Measurements from ENCODE around the gene LPIN2.
"Not testable (repeated sequence)": the region's sequence is repeated elsewhere in the genome, so short reads cannot be mapped to it uniquely, and the experiment has no call there.

Gene LPIN2

GRCh38 chr18:3053081-3053480 is 40.1 kb upstream of the LPIN2 start:
- DNase-seq (ENCODE audit: extremely low read depth, insufficient read length) = no peak
- no peak overlapping the region for H3K4me3 ChIP-seq (replicated peaks; ENCODE audit: low read depth, low read length)
- no peak for TF ChIP-seq CTCF (IDR thresholded peaks at IDR 0.05; ENCODE audit: insufficient read depth, low read length, poor library complexity, severe bottlenecking)

GRCh38 chr18:3052411-3052758 is 39.4 kb upstream of the LPIN2 start:
- Histone ChIP-seq H3K4me3 (replicated peaks; ENCODE audit: low read depth, low read length) (no peak overlapping the region), H3K36me3 (ENCODE audit: control insufficient read depth, insufficient read depth, low read length) (no peaks in the 10 kb centered on the region), H3K27me3 (replicated peaks; ENCODE audit: control insufficient read depth, insufficient read depth, low read length) (no peaks in the 10 kb centered on the region)
- DNase-seq (ENCODE audit: extremely low read depth, insufficient read length) = no peak
- no peak for TF ChIP-seq CTCF (IDR thresholded peaks at IDR 0.05; ENCODE audit: insufficient read depth, low read length, poor library complexity, severe bottlenecking)

More at GRCh38 chr18:3053081-3053480, 40.1 kb upstream of the LPIN2 start:
- H3K27me3 ChIP-seq (replicated peaks; ENCODE audit: control insufficient read depth, insufficient read depth, low read length) = no peaks in the 10 kb centered on the region
- no peaks in the 10 kb centered on the region for H3K36me3 ChIP-seq (ENCODE audit: control insufficient read depth, insufficient read depth, low read length)

GRCh38 chr18:3051718-3052410 is 38.9 kb upstream of the LPIN2 start:
- Histone ChIP-seq H3K27me3 (replicated peaks; ENCODE audit: control insufficient read depth, insufficient read depth, low read length) (no peaks in the 10 kb centered on the region), H3K36me3 (ENCODE audit: control insufficient read depth, insufficient read depth, low read length) (no peaks in the 10 kb centered on the region), H3K4me3 (replicated peaks; ENCODE audit: low read depth, low read length) (no peak overlapping the region)
- DNase-seq (ENCODE audit: extremely low read depth, insufficient read length) = no peak
- no peak for TF ChIP-seq CTCF (IDR thresholded peaks at IDR 0.05; ENCODE audit: insufficient read depth, low read length, poor library complexity, severe bottlenecking)

- not testable (repeated sequence) for H3K4me3 ChIP-seq (replicated peaks; ENCODE audit: low read depth, low read length); H3K27me3 ChIP-seq (replicated peaks; ENCODE audit: control insufficient read depth, insufficient read depth, low read length); DNase-seq (ENCODE audit: extremely low read depth, insufficient read length); H3K36me3 ChIP-seq (ENCODE audit: control insufficient read depth, insufficient read depth, low read length)
These were observed 37.0 kb upstream of the LPIN2 start for GRCh38 chr18:3049897-3050454.

- no peaks in the 10 kb centered on the region for H3K27me3 ChIP-seq (replicated peaks; ENCODE audit: control insufficient read depth, insufficient read depth, low read length)
- DNase-seq (ENCODE audit: extremely low read depth, insufficient read length) = no peak
- no peaks in the 10 kb centered on the region for H3K36me3 ChIP-seq (ENCODE audit: control insufficient read depth, insufficient read depth, low read length)
- TF ChIP-seq CTCF (IDR thresholded peaks at IDR 0.05; ENCODE audit: insufficient read depth, low read length, poor library complexity, severe bottlenecking) = no peak
- no peak overlapping the region for H3K4me3 ChIP-seq (replicated peaks; ENCODE audit: low read depth, low read length)
These were observed 35.9 kb upstream of the LPIN2 start for GRCh38 chr18:3048820-3049349.

GRCh38 chr18:3048121-3048520 is 35.2 kb upstream of the LPIN2 start:
- H3K27me3 ChIP-seq (replicated peaks; ENCODE audit: control insufficient read depth, insufficient read depth, low read length) = no peaks in the 10 kb centered on the region
- H3K4me3 ChIP-seq (replicated peaks; ENCODE audit: low read depth, low read length) = no peak overlapping the region
- no peaks in the 10 kb centered on the region for H3K36me3 ChIP-seq (ENCODE audit: control insufficient read depth, insufficient read depth, low read length)
- TF ChIP-seq CTCF (IDR thresholded peaks at IDR 0.05; ENCODE audit: insufficient read depth, low read length, poor library complexity, severe bottlenecking) = no peak
- no peak for DNase-seq (ENCODE audit: extremely low read depth, insufficient read length)
